CD14-positive monocyte (primary cell): Measurements from ENCODE around the gene SPRY1. TPM values are rescaled to one million over a fixed set of nuclear protein-coding genes. Genes with fewer than 3 reads are reported as not detected.

Source experiments
- DNase-seq, 3 donors: peaks; one replicate each; pipeline ENCODE4 v3.0.0-alpha.2; 2011 to 2022
- H2AFZ ChIP-seq: 2 replicates; pipeline ENCODE4 v1.6.0; 2012; ENCODE audit warnings: mild to moderate bottlenecking, low read depth, low read length, inconsistent platforms; ENCODE audit not compliant: insufficient read depth, poor library complexity, severe bottlenecking
- H3K27ac ChIP-seq, 2 donors: 1 replicate in 1 of 2; 2 replicates in 1 of 2; pipeline ENCODE4 v1.5.1; 2012 to 2013; ENCODE audit warnings: low read length in 2 of 2, control low read depth in 1 of 2, inconsistent platforms in 1 of 2, low read depth in 1 of 2, mild to moderate bottlenecking in 1 of 2
- H3K27me3 ChIP-seq, 2 donors: one replicate each; pipeline versions ENCODE4 v1.6.0 to v1.6.1; 2011 to 2013; ENCODE audit warnings: low read length in 2 of 2; ENCODE audit not compliant: control insufficient read depth in 2 of 2, insufficient read depth in 2 of 2
- H3K36me3 ChIP-seq, 2 donors: replicated peaks in 1 of 2; 1 replicate in 1 of 2; 2 replicates in 1 of 2; pipeline versions ENCODE4 v1.5.1 to v1.6.1; 2012 to 2013; ENCODE audit warnings: low read length in 2 of 2, control low read depth in 1 of 2, inconsistent platforms in 1 of 2, mild to moderate bottlenecking in 1 of 2; ENCODE audit not compliant: insufficient read depth in 2 of 2, control insufficient read depth in 1 of 2
- H3K4me1 ChIP-seq, 2 donors: 1 replicate in 1 of 2; 2 replicates in 1 of 2; pipeline versions ENCODE4 v1.5.1 to v1.6.1; 2012 to 2013; ENCODE audit warnings: low read length in 2 of 2, control low read depth in 1 of 2, inconsistent platforms in 1 of 2, mild to moderate bottlenecking in 1 of 2, moderate library complexity in 1 of 2; ENCODE audit not compliant: insufficient read depth in 2 of 2, control insufficient read depth in 1 of 2
- H3K4me2 ChIP-seq: replicated peaks from 2 replicates; pipeline ENCODE3; 2012; ENCODE audit warnings: low read length, moderate library complexity, mild to moderate bottlenecking; ENCODE audit not compliant: poor library complexity, severe bottlenecking; ENCODE audit errors: extremely low read depth
- H3K4me3 ChIP-seq, 3 experiments: fragments of 200-600 bp in 1 of 3; sonication (generic) in 1 of 3; replicated peaks in 1 of 3; 1 replicate in 2 of 3; 2 replicates in 1 of 3; pipeline ENCODE4 v1.5.1; 2011 to 2013; ENCODE audit warnings: low read length in 3 of 3, mild to moderate bottlenecking in 3 of 3, control low read depth in 2 of 3, low read depth in 2 of 3, inconsistent platforms in 1 of 3, moderate library complexity in 1 of 3
- H3K79me2 ChIP-seq: 2 replicates; pipeline ENCODE4 v1.6.0; 2012; ENCODE audit warnings: mild to moderate bottlenecking, control low read depth, inconsistent platforms, low read length, moderate library complexity; ENCODE audit not compliant: insufficient read depth
- H3K9ac ChIP-seq: 2 replicates; pipeline ENCODE4 v1.6.0; 2017; ENCODE audit warnings: low read length, mild to moderate bottlenecking; ENCODE audit not compliant: insufficient read depth, poor library complexity, severe bottlenecking
- H3K9me3 ChIP-seq, 2 donors: replicated peaks in 1 of 2; 1 replicate in 1 of 2; 2 replicates in 1 of 2; pipeline versions ENCODE4 v1.5.1 to v1.6.1; 2012 to 2013; ENCODE audit warnings: low read length in 2 of 2, control low read depth in 1 of 2; ENCODE audit not compliant: control insufficient read depth in 1 of 2, insufficient read depth in 1 of 2
- H4K20me1 ChIP-seq: 2 replicates; pipeline ENCODE4 v1.6.0; 2012; ENCODE audit warnings: mild to moderate bottlenecking, low read length, control low read depth, moderate library complexity; ENCODE audit not compliant: insufficient read depth
- H3K27ac Mint-ChIP-seq, 7 donors: one replicate each; pipeline ENCODE4 v1.8.0; 2020; ENCODE audit warnings: mild to moderate bottlenecking in 7 of 7, mixed read lengths in 7 of 7, moderate library complexity in 6 of 7, inconsistent platforms in 2 of 7
- H3K27me3 Mint-ChIP-seq, 3 donors: one replicate each; pipeline ENCODE4 v1.8.0; 2021 to 2022; ENCODE audit warnings: low read depth in 3 of 3, mild to moderate bottlenecking in 3 of 3, mixed read lengths in 3 of 3, moderate library complexity in 3 of 3, inconsistent platforms in 1 of 3
- H3K36me3 Mint-ChIP-seq, 2 donors: one replicate each; pipeline ENCODE4 v1.8.0; 2020; ENCODE audit warnings: mixed read lengths in 2 of 2, inconsistent platforms in 1 of 2, mild to moderate bottlenecking in 1 of 2
- H3K4me1 Mint-ChIP-seq: one replicate; pipeline ENCODE4 v1.8.0; 2020; ENCODE audit warnings: mild to moderate bottlenecking, mixed read lengths
- H3K4me3 Mint-ChIP-seq, 2 donors: one replicate each; pipeline ENCODE4 v1.8.0; 2020; ENCODE audit warnings: mild to moderate bottlenecking in 2 of 2, mixed read lengths in 2 of 2, moderate library complexity in 1 of 2
- H3K9me3 Mint-ChIP-seq, 7 donors: one replicate each; pipeline ENCODE4 v1.8.0; 2020 to 2022; ENCODE audit warnings: mixed read lengths in 7 of 7, mild to moderate bottlenecking in 6 of 7, moderate library complexity in 6 of 7, inconsistent platforms in 2 of 7
- CTCF ChIP-seq: fragments of 200-600 bp; IDR thresholded peaks from one replicate; pipeline ENCODE4 v1.8.0; 2022; ENCODE audit warnings: antibody characterized with exemption, mild to moderate bottlenecking
- WGBS: methylation state at CpG from one replicate; pipeline ENCODE4 v1.1.5; 2013; ENCODE audit warnings: missing lambda C conversion rate; ENCODE audit not compliant: insufficient coverage; 5-methylcytosine and 5-hydroxymethylcytosine counted together
- intact Hi-C, 2 donors: fragments of 100-400 bp; cut with micrococcal nuclease; formaldehyde crosslinking; loops; one replicate each; pipeline versions ENCODE4 v1.15.0 to v1.15.1; 2023
- polyA plus RNA-seq, 3 donors: library from polyadenylated mRNA; depleted of rRNA in 1 of 3; unstranded in 2 of 3; stranded (reverse) in 1 of 3; fragments of 300-500 nt in 2 of 3; fragments of >200 nt in 1 of 3; fragmentation: Illumina TruSeq in 2 of 3; gene quantifications; 1 replicate in 2 of 3; 2 replicates in 1 of 3; pipeline ENCODE4 v1.2.3, GENCODE V29; 2012 to 2021

SPRY1 gene
- polyA plus RNA-seq, 3 donors, result 1.1 to 3.7 (median 2.0) TPM

DNA sequence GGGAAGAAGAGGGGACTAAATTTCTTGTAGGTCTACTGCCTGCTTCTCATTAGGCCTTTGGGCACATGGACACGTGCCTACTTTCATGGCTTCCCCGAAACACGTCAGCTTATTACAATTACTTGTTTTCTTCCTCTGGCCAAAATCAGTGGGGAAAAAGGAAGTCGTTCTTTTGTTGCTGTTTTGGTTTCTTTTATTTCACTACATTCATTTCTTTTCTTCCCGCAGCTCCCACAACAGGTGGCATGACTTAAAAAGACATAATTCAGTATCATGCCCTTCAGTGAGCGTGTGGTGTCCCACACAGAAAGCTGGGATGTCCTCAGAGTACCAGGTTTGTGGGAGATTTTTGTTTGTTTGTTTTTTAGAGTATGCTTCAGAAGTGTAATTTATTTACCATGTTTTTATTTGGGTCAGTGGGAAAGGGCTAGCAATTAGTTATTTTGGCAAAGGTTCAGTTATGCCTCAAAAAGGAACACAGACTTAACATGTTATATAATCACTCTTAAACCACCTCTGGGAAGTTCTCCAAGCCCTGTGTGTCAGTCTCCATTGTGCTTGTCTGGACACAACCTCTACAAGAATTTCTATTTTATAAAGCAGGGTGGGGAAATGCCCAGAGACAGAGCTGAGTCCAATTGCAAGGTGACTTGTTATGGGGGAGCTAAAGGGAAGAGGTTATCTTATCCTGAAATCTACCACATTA is 44.2 kb upstream of the SPRY1 start:
- H3K36me3 ChIP-seq, result no peaks in the 10 kb centered on the region
- intact Hi-C loops, result loop anchor here in 1 of 2 donors (10.0 kb wide), 1 partner anchor 108 kb away; no protein-coding TSS in a partner anchor
- H3K27ac Mint-ChIP-seq, result peak overlapping the region; percentile 18 to 78 (median 71)
- peak overlapping the region in 1 of 3 experiments; percentile 34 for H3K4me3 ChIP-seq
- no peaks in the 10 kb centered on the region for H3K79me2 ChIP-seq
- H3K27ac ChIP-seq, result peak overlapping the region in 1 of 2 donors; percentile 63
- peak overlapping the region; percentile 43 for H3K4me2 ChIP-seq
- no peak overlapping the region for H3K9ac ChIP-seq
- H3K4me1 Mint-ChIP-seq, result peaks cover 15% of the 10 kb centered on the region
- H3K27me3 ChIP-seq, result no peaks in the 10 kb centered on the region
- no peak for TF ChIP-seq CTCF
- H3K9me3 Mint-ChIP-seq, result peaks cover 0 to 4% (median 2%) of the 10 kb centered on the region in 7 donors
- H3K9me3 ChIP-seq, result no peaks in the 10 kb centered on the region
- H3K4me1 ChIP-seq, result peaks cover 10 to 19% of the 10 kb centered on the region in 2 donors
- peak overlapping the region; percentile 2 to 33 for H3K4me3 Mint-ChIP-seq
- 60% methylated on average over 1 of the region's 6 CpGs for WGBS
- peaks cover 0 to 1% (median 1%) of the 10 kb centered on the region in 3 donors for H3K27me3 Mint-ChIP-seq
- peak; percentile 41 to 65 (median 57) for DNase-seq
- peak overlapping the region; percentile 24 for H2AFZ ChIP-seq
- no peaks in the 10 kb centered on the region for H3K36me3 Mint-ChIP-seq
- H4K20me1 ChIP-seq, result no peaks in the 10 kb centered on the region

- DNase-seq, result no peak
- Histone ChIP-seq H3K79me2 (no peaks in the 10 kb centered on the region), H3K4me1 (peaks cover 10 to 19% of the 10 kb centered on the region in 2 donors), H2AFZ (peak overlapping the region; percentile 24), H3K4me3 (no peak overlapping the region), H3K9ac (no peak overlapping the region), H3K4me2 (no peak overlapping the region), H3K36me3 (no peaks in the 10 kb centered on the region), H3K27me3 (no peaks in the 10 kb centered on the region), H4K20me1 (no peaks in the 10 kb centered on the region), H3K9me3 (no peaks in the 10 kb centered on the region), H3K27ac (no peak overlapping the region)
- Mint-ChIP-seq H3K27me3 (peaks cover 0 to 2% (median 1%) of the 10 kb centered on the region in 3 donors), H3K4me1 (peaks cover 15% of the 10 kb centered on the region), H3K4me3 (no peak overlapping the region), H3K27ac (peak overlapping the region in 3 of 7 donors; percentile 41 to 81 (median 64)), H3K36me3 (no peaks in the 10 kb centered on the region), H3K9me3 (peaks cover 0 to 4% (median 2%) of the 10 kb centered on the region in 7 donors)
- intact Hi-C loops, result loop anchor here in 1 of 2 donors (10.0 kb wide), 1 partner anchor 108 kb away; no protein-coding TSS in a partner anchor
- no peak for TF ChIP-seq CTCF
- no CpG with 5 or more reads among the region's 1 CpG for WGBS
These were observed 43.6 kb upstream of the SPRY1 start for GRCh38 chr4:123352966-123353365.
